SK-N-MC (cell line): ENCODE results near the gene FGD6.

ENCODE experiments used
- EZH2 ChIP-seq: fragments of 200-600 bp; sonication (generic); IDR thresholded peaks from one replicate; pipeline ENCODE4 v1.6.1; 2017; ENCODE audit warnings: antibody characterized with exemption
- POLR2AphosphoS5 ChIP-seq: IDR thresholded peaks from 2 replicates; pipeline ENCODE4 v1.6.1; 2012; ENCODE audit warnings: mild to moderate bottlenecking, low read depth, low read length, borderline replicate concordance

- TF ChIP-seq POLR2AphosphoS5, result no peak
- no peak for TF ChIP-seq EZH2
These were observed 100.1 kb downstream of the FGD6 start for GRCh38 chr12:95117178-95117599.
